T-cell (primary cell): Measurements from ENCODE around the gene TAS2R20. TPM values are rescaled to one million over a fixed set of nuclear protein-coding genes. Genes with fewer than 3 reads are reported as not detected.

ENCODE experiments used
- ATAC-seq, 4 experiments: fragments of 200-7000 bp in 3 of 4; fragments of 150-1000 bp in 1 of 4; cut with Tn5 transposase; replicated peaks in 1 of 4; 1 replicate in 3 of 4; 2 replicates in 1 of 4; pipeline ENCODE4 v1.10.0; 2021; ENCODE audit warnings: moderate library complexity in 3 of 4, mild to moderate bottlenecking in 2 of 4, moderate number of reproducible peaks in 1 of 4
- CTCF ChIA-PET, 2 donors: fragments of 300-600 bp; sonication (Branson Sonifier 250); formaldehyde crosslinking; loops; one replicate each; lab custom pipeline; 2022; ENCODE audit warnings: antibody characterized with exemption in 2 of 2; lab: Charles Lee
- POLR2A ChIA-PET, 2 donors: fragments of 300-600 bp; sonication (Branson Sonifier 250); formaldehyde crosslinking; loops; one replicate each; lab custom pipeline; 2022; ENCODE audit warnings: antibody characterized with exemption in 2 of 2; lab: Charles Lee
- DNase-seq, 35 experiments: peaks; one replicate each; pipeline versions ENCODE4 v3.0.0 to v3.0.0-alpha.2; 2013 to 2023
- H3K27ac ChIP-seq: one replicate; pipeline ENCODE4 v1.5.1; 2013; ENCODE audit warnings: low read length
- H3K27me3 ChIP-seq, 2 experiments: replicated peaks in 1 of 2; 1 replicate in 1 of 2; 2 replicates in 1 of 2; pipeline versions ENCODE4 v1.6.1 to v1.7.0; 2013; ENCODE audit warnings: low read length in 1 of 2, mixed read lengths in 1 of 2; ENCODE audit not compliant: control insufficient read depth in 2 of 2, insufficient read depth in 2 of 2; ENCODE audit errors: extremely low read depth in 1 of 2
- H3K36me3 ChIP-seq, 2 donors: 1 replicate in 1 of 2; 2 replicates in 1 of 2; pipeline versions ENCODE4 v1.6.1 to v1.7.0; 2013; ENCODE audit warnings: low read length in 1 of 2; ENCODE audit not compliant: control insufficient read depth in 2 of 2, insufficient read depth in 1 of 2; ENCODE audit errors: extremely low read depth in 1 of 2
- H3K4me1 ChIP-seq, 2 experiments: 1 replicate in 1 of 2; 2 replicates in 1 of 2; pipeline versions ENCODE4 v1.6.1 to v1.7.0; 2013; ENCODE audit warnings: low read length in 2 of 2, mixed read lengths in 1 of 2; ENCODE audit not compliant: insufficient read depth in 2 of 2, control insufficient read depth in 1 of 2; ENCODE audit errors: extremely low read depth in 1 of 2
- H3K4me3 ChIP-seq, 2 donors: 1 replicate in 1 of 2; 2 replicates in 1 of 2; pipeline versions ENCODE4 v1.5.1 to v1.7.0; 2013; ENCODE audit warnings: mild to moderate bottlenecking in 2 of 2, low read length in 1 of 2, moderate library complexity in 1 of 2; ENCODE audit not compliant: control insufficient read depth in 1 of 2; ENCODE audit errors: extremely low read depth in 1 of 2
- H3K9me3 ChIP-seq: 2 replicates; pipeline ENCODE4 v1.7.0; 2013
- H3K27ac Mint-ChIP-seq, 2 donors: one replicate each; pipeline ENCODE4 v1.8.0; 2020 to 2021; ENCODE audit warnings: mild to moderate bottlenecking in 2 of 2, mixed read lengths in 2 of 2
- H3K27me3 Mint-ChIP-seq, 2 donors: one replicate each; pipeline ENCODE4 v1.8.0; 2021 to 2022; ENCODE audit warnings: mixed read lengths in 2 of 2
- H3K36me3 Mint-ChIP-seq: one replicate; pipeline ENCODE4 v1.8.0; 2021; ENCODE audit warnings: mixed read lengths
- H3K4me1 Mint-ChIP-seq, 3 donors: one replicate each; pipeline ENCODE4 v1.8.0; 2020 to 2022; ENCODE audit warnings: mixed read lengths in 3 of 3, mild to moderate bottlenecking in 1 of 3
- H3K4me3 Mint-ChIP-seq, 3 donors: one replicate each; pipeline ENCODE4 v1.8.0; 2020 to 2022; ENCODE audit warnings: mild to moderate bottlenecking in 3 of 3, mixed read lengths in 3 of 3, moderate library complexity in 3 of 3
- H3K9me3 Mint-ChIP-seq, 3 donors: one replicate each; pipeline ENCODE4 v1.8.0; 2020 to 2022; ENCODE audit warnings: mixed read lengths in 3 of 3
- WGBS: methylation state at CpG from one replicate; pipeline ENCODE4 v1.1.5; 2013; ENCODE audit warnings: missing lambda C conversion rate; ENCODE audit not compliant: insufficient coverage; 5-methylcytosine and 5-hydroxymethylcytosine counted together
- total RNA-seq, 35 experiments: library from RNA in 6 of 35; stranded (reverse) in 6 of 35; fragments of 120-200 nt in 1 of 35; gene quantifications; one replicate each; pipeline versions ENCODE4 v1.2.1 to v1.2.4 and lab custom pipeline; 2013 to 2026

TAS2R20 gene
- total RNA-seq, 5 donors from 2014 or later (not counting 1 experiment from before 2014, with no cell fraction given) = 1.7 to 3.0 (median 2.6) TPM

- POLR2A ChIA-PET = no interaction called here
- Histone ChIP-seq H3K27me3 (no peaks in the 10 kb centered on the region), H3K36me3 (no peaks in the 10 kb centered on the region), H3K27ac (no peak overlapping the region), H3K4me3 (no peak overlapping the region), H3K9me3 (no peaks in the 10 kb centered on the region), H3K4me1 (peaks cover 6 to 13% of the 10 kb centered on the region in 2 experiments)
- ATAC-seq = no peak
- CTCF ChIA-PET = interaction anchor here in 1 of 2 donors (0.6 kb wide), 1 partner anchor 9 kb away, joined by 6 read pairs; no protein-coding TSS in a partner anchor
- Mint-ChIP-seq H3K36me3 (peaks cover 45% of the 10 kb centered on the region), H3K9me3 (peaks cover 14 to 20% (median 18%) of the 10 kb centered on the region in 3 donors), H3K4me3 (no peak overlapping the region), H3K27me3 (no peaks in the 10 kb centered on the region), H3K27ac (no peak overlapping the region), H3K4me1 (peaks cover 35 to 51% (median 47%) of the 10 kb centered on the region in 3 donors)
- no peak for DNase-seq
These were observed 40.4 kb downstream of the TAS2R20 start for GRCh38 chr12:10957741-10958140.

DNA sequence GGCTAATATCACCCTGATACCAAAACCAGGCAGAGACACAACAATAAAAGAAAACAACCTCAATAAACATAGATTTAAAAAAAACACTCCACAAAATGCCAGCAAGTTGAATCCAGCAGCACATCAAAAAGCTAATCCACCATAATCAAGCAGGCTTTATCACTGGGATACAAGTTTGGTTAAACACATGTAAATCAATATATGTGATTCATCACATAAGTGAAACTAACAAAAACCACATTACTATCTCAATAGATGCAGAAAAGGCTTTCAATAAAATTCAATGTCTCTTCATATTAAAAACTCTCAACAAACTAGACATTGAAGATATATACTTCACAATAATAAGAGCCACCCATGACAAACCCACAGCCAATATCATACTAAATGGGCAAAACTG, 42.0 kb downstream of the TAS2R20 start:
- H3K9me3 Mint-ChIP-seq = peaks cover 16 to 20% (median 18%) of the 10 kb centered on the region in 3 donors
- Histone ChIP-seq H3K4me1 (peaks cover 3 to 9% of the 10 kb centered on the region in 2 experiments), H3K36me3 (no peaks in the 10 kb centered on the region), H3K4me3 (no peak overlapping the region), H3K27ac (no peak overlapping the region), H3K27me3 (no peaks in the 10 kb centered on the region), H3K9me3 (no peaks in the 10 kb centered on the region)
- H3K36me3 Mint-ChIP-seq = peaks cover 48% of the 10 kb centered on the region
- no peak for DNase-seq
- CTCF ChIA-PET = no interaction called here
- H3K27me3 Mint-ChIP-seq = no peaks in the 10 kb centered on the region
- H3K4me1 Mint-ChIP-seq = peaks cover 25 to 39% (median 37%) of the 10 kb centered on the region in 3 donors
- ATAC-seq = no peak
- POLR2A ChIA-PET = no interaction called here
- H3K27ac Mint-ChIP-seq = no peak overlapping the region
- H3K4me3 Mint-ChIP-seq = no peak overlapping the region

GRCh38 chr12:10952645-10953044, 45.5 kb downstream of the TAS2R20 start:
- Histone ChIP-seq H3K36me3 (no peaks in the 10 kb centered on the region), H3K27me3 (no peaks in the 10 kb centered on the region), H3K4me3 (no peak overlapping the region), H3K27ac (no peak overlapping the region), H3K9me3 (no peaks in the 10 kb centered on the region), H3K4me1 (no peaks in the 10 kb centered on the region)
- H3K27ac Mint-ChIP-seq = no peak overlapping the region
- ATAC-seq (no peak), DNase-seq (no peak)
- 100% methylated on average over 4 of the region's 4 CpGs for WGBS
- H3K27me3 Mint-ChIP-seq = no peaks in the 10 kb centered on the region
- peaks cover 54% of the 10 kb centered on the region for H3K36me3 Mint-ChIP-seq
- H3K4me3 Mint-ChIP-seq = no peak overlapping the region
- H3K9me3 Mint-ChIP-seq = peaks cover 19 to 32% (median 28%) of the 10 kb centered on the region in 3 donors
- POLR2A ChIA-PET = no interaction called here
- peaks cover 8 to 19% (median 16%) of the 10 kb centered on the region in 3 donors for H3K4me1 Mint-ChIP-seq
- CTCF ChIA-PET = interaction anchor here in 1 of 2 donors (0.6 kb wide), 1 partner anchor 242 kb away, joined by 5 read pairs; no protein-coding TSS in a partner anchor

Other genes with a start within 250 kb of the TAS2R20 start
- not detected for gene TAS2R7, start 195.7 kb downstream of the TAS2R20 start, total RNA-seq
- not detected for gene TAS2R8, start 191.0 kb downstream of the TAS2R20 start, total RNA-seq
- gene TAS2R9, start 188.1 kb downstream of the TAS2R20 start, total RNA-seq = not detected
- 1 to 10 TPM in 2 of 5 donors, under 1 TPM in 1, not detected in 2; 0.33 to 1.3 (median 1.2) TPM for gene TAS2R10, start 171.9 kb downstream of the TAS2R20 start, total RNA-seq
- gene PRR4, start 148.8 kb downstream of the TAS2R20 start, total RNA-seq = 1 to 10 TPM in 4 of 5 donors, under 1 TPM in 1; 0.73 to 3.8 (median 2.2) TPM
- gene PRH1, start 114.0 kb downstream of the TAS2R20 start, total RNA-seq = 10 to 100 TPM; 19.2 to 42.4 (median 24.7) TPM
- gene TAS2R13, start 88.7 kb downstream of the TAS2R20 start, total RNA-seq = 1 to 10 TPM in 4 of 5 donors, under 1 TPM in 1; 0.79 to 1.5 (median 1.2) TPM
- not detected for gene PRH2, start 69.1 kb downstream of the TAS2R20 start, total RNA-seq
- 1 to 10 TPM; 2.4 to 3.5 (median 2.7) TPM for gene TAS2R14, start 59.0 kb downstream of the TAS2R20 start, total RNA-seq
- gene TAS2R50, start 11.4 kb downstream of the TAS2R20 start, total RNA-seq = 1 to 10 TPM in 4 of 5 donors, under 1 TPM in 1; 0.61 to 2.2 (median 1.5) TPM
- 1 to 10 TPM; 1.4 to 6.7 (median 2.4) TPM for gene TAS2R19, start 24.3 kb upstream of the TAS2R20 start, total RNA-seq
- 1 to 10 TPM; 2.4 to 4.3 (median 3.6) TPM for gene TAS2R31, start 33.1 kb upstream of the TAS2R20 start, total RNA-seq
- 1 to 10 TPM in 4 of 5 donors, under 1 TPM in 1; 0.82 to 3.6 (median 1.4) TPM for gene TAS2R46, start 64.0 kb upstream of the TAS2R20 start, total RNA-seq
- 1 to 10 TPM in 4 of 5 donors, under 1 TPM in 1; 0.35 to 5.2 (median 1.8) TPM for gene TAS2R43, start 94.0 kb upstream of the TAS2R20 start, total RNA-seq
- 1 to 10 TPM; 2.3 to 8.5 (median 3.3) TPM for gene TAS2R30, start 136.3 kb upstream of the TAS2R20 start, total RNA-seq
- gene SMIM10L1, start 172.9 kb upstream of the TAS2R20 start, total RNA-seq = 10 to 100 TPM in 1 of 5 donors, 1 to 10 TPM in 4; 8.8 to 10.2 (median 9.7) TPM
- gene TAS2R42, start 188.6 kb upstream of the TAS2R20 start, total RNA-seq = not detected